WTC11 (cell line): ENCODE results near the gene DDI2. TPM values are rescaled to one million over a fixed set of nuclear protein-coding genes. Genes with fewer than 3 reads are reported as not detected.

Source experiments
- ATAC-seq: fragments of 200-7000 bp; cut with Tn5 transposase; 2 replicates; pipeline ENCODE4 v1.10.0; 2021; ENCODE audit warnings: mild to moderate bottlenecking, moderate library complexity
- CTCF ChIA-PET: fragments of 300-600 bp; sonication (Branson Sonifier 250); formaldehyde crosslinking; loops from one replicate; lab custom pipeline; 2021; ENCODE audit warnings: antibody characterized with exemption; lab: Charles Lee
- POLR2A ChIA-PET: fragments of 350-600 bp; sonication (Branson Sonifier 250); formaldehyde crosslinking; loops from one replicate; lab custom pipeline; 2021; ENCODE audit warnings: antibody characterized with exemption; lab: Charles Lee
- DNase-seq: peaks from one replicate; pipeline ENCODE4 v3.0.0; 2021; ENCODE audit warnings: low spot score
- H3K27ac Mint-ChIP-seq: 2 replicates; pipeline ENCODE4 v1.8.0; 2021; ENCODE audit warnings: mixed read lengths
- H3K27me3 Mint-ChIP-seq: 2 replicates; pipeline ENCODE4 v1.8.0; 2021; ENCODE audit warnings: low read depth, mild to moderate bottlenecking, moderate library complexity, mixed read lengths
- H3K36me3 Mint-ChIP-seq: 2 replicates; pipeline ENCODE4 v1.8.0; 2021; ENCODE audit warnings: mixed read lengths
- H3K4me1 Mint-ChIP-seq: 2 replicates; pipeline ENCODE4 v1.8.0; 2022; ENCODE audit warnings: mixed read lengths
- H3K4me3 Mint-ChIP-seq: 2 replicates; pipeline ENCODE4 v1.8.0; 2021; ENCODE audit warnings: mild to moderate bottlenecking, moderate library complexity, mixed read lengths
- H3K9me3 Mint-ChIP-seq: 2 replicates; pipeline ENCODE4 v1.8.0; 2021; ENCODE audit warnings: mixed read lengths
- AR ChIP-seq: fragments of 250-450 bp; sonication (Bioruptor Pico); IDR thresholded peaks from 2 replicates; pipeline ENCODE4 v1.9.0; 2021; ENCODE audit warnings: mild to moderate bottlenecking
- E2F5 ChIP-seq: sonication (generic); formaldehyde crosslinking; IDR thresholded peaks from 2 replicates; pipeline ENCODE4 v1.8.1; 2022; ENCODE audit warnings: mild to moderate bottlenecking, moderate library complexity, missing genetic modification reagents
- FOXP1 ChIP-seq: sonication (generic); formaldehyde crosslinking; IDR thresholded peaks from 2 replicates; pipeline ENCODE4 v1.8.0; 2022; ENCODE audit warnings: missing genetic modification reagents, mild to moderate bottlenecking, moderate library complexity, borderline replicate concordance
- IRF2 ChIP-seq: sonication (generic); formaldehyde crosslinking; IDR thresholded peaks from 2 replicates; pipeline ENCODE4 v1.8.0; 2022; ENCODE audit warnings: low read depth, missing genetic modification reagents, borderline replicate concordance
- KAT7 ChIP-seq: sonication (generic); formaldehyde crosslinking; IDR thresholded peaks from 2 replicates; pipeline ENCODE4 v1.8.1; 2023; ENCODE audit warnings: missing genetic modification reagents, mild to moderate bottlenecking, borderline replicate concordance
- MXD4 ChIP-seq: fragments of 250-450 bp; sonication (Bioruptor Pico); IDR thresholded peaks from 2 replicates; pipeline ENCODE4 v1.8.0; 2021; ENCODE audit warnings: mild to moderate bottlenecking, moderate library complexity, borderline replicate concordance
- RORB ChIP-seq: fragments of 250-450 bp; sonication (Bioruptor Pico); IDR thresholded peaks from 2 replicates; pipeline ENCODE4 v1.9.0; 2021; ENCODE audit warnings: mild to moderate bottlenecking
- USF2 ChIP-seq: sonication (generic); formaldehyde crosslinking; IDR thresholded peaks from 2 replicates; pipeline ENCODE4 v1.8.1; 2023; ENCODE audit warnings: mild to moderate bottlenecking, missing genetic modification reagents, moderate library complexity
- ZNF219 ChIP-seq: sonication (generic); formaldehyde crosslinking; IDR thresholded peaks from 2 replicates; pipeline ENCODE4 v1.8.0; 2023; ENCODE audit warnings: missing genetic modification reagents, mild to moderate bottlenecking, borderline replicate concordance
- total RNA-seq: library from RNA; stranded (reverse); gene quantifications from 3 replicates; pipeline ENCODE4 v1.2.3, GENCODE V29; 2021
- TF ChIP-seq, protein P1 (sequence below): sonication (generic); formaldehyde crosslinking; IDR thresholded peaks from 2 replicates; pipeline ENCODE4 v1.8.1; 2022; ENCODE audit warnings: missing genetic modification reagents, borderline replicate concordance
- TF ChIP-seq, protein P2 (sequence below): sonication (generic); formaldehyde crosslinking; IDR thresholded peaks from 2 replicates; pipeline ENCODE4 v1.8.1; 2023; ENCODE audit warnings: mild to moderate bottlenecking, missing genetic modification reagents
- TF ChIP-seq, protein P3 (sequence below): fragments of 250-450 bp; sonication (Bioruptor Pico); IDR thresholded peaks from 2 replicates; pipeline ENCODE4 v1.9.0; 2021; ENCODE audit warnings: moderate library complexity, mild to moderate bottlenecking, inconsistent platforms, borderline replicate concordance
- TF ChIP-seq, protein P4 (sequence below): sonication (generic); formaldehyde crosslinking; IDR thresholded peaks from 2 replicates; pipeline ENCODE4 v1.8.1; 2023; ENCODE audit warnings: mild to moderate bottlenecking, missing genetic modification reagents

DDI2 gene
- total RNA-seq, 1 experiment from 2014 or later: 34.2 TPM

- Mint-ChIP-seq H3K4me1 (no peaks in the 10 kb centered on the region), H3K4me3 (no peak overlapping the region), H3K27ac (no peak overlapping the region), H3K27me3 (no peaks in the 10 kb centered on the region), H3K36me3 (peaks cover 79% of the 10 kb centered on the region), H3K9me3 (no peaks in the 10 kb centered on the region)
- CTCF ChIA-PET: no interaction called here
- TF ChIP-seq, protein P1, sequence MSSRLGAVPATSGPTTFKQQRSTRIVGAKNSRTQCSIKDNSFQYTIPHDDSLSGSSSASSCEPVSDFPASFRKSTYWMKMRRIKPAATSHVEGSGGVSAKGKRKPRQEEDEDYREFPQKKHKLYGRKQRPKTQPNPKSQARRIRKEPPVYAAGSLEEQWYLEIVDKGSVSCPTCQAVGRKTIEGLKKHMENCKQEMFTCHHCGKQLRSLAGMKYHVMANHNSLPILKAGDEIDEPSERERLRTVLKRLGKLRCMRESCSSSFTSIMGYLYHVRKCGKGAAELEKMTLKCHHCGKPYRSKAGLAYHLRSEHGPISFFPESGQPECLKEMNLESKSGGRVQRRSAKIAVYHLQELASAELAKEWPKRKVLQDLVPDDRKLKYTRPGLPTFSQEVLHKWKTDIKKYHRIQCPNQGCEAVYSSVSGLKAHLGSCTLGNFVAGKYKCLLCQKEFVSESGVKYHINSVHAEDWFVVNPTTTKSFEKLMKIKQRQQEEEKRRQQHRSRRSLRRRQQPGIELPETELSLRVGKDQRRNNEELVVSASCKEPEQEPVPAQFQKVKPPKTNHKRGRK (CRISPR knock-in tag): no peak
- TF ChIP-seq USF2 (CRISPR knock-in tag) (no peak), ZNF219 (CRISPR knock-in tag) (no peak), E2F5 (CRISPR knock-in tag) (no peak), RORB (CRISPR knock-in tag) (no peak)
- TF ChIP-seq, protein P2, sequence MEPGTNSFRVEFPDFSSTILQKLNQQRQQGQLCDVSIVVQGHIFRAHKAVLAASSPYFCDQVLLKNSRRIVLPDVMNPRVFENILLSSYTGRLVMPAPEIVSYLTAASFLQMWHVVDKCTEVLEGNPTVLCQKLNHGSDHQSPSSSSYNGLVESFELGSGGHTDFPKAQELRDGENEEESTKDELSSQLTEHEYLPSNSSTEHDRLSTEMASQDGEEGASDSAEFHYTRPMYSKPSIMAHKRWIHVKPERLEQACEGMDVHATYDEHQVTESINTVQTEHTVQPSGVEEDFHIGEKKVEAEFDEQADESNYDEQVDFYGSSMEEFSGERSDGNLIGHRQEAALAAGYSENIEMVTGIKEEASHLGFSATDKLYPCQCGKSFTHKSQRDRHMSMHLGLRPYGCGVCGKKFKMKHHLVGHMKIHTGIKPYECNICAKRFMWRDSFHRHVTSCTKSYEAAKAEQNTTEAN (CRISPR knock-in tag): no peak
- DNase-seq (no peak), ATAC-seq (no peak)
- POLR2A ChIA-PET: interaction anchor here (0.6 kb wide), 1 partner anchor 25 kb away, joined by 3 read pairs; no protein-coding TSS in a partner anchor
These were observed 22.0 kb downstream of the DDI2 start for GRCh38 chr1:15639262-15639661.

DNA sequence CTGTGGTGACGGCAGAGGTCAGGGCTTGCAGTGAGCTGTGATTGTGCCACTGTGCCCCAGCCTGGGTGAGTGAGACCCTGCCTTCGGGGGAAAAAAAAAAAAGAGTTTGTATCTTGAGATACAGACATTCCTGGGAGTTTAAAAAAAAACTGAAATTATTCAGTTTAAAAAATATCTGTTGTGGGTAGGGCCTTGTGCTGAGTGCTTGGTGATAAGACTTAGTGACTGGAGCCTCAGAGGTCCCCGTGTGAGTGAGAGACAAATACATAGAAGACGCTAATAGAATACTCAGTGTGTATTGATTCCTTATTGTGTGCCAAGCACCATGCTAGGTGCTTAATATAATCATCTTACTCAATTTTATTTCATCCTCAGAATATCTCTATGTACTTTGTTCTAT lies 22.7 kb downstream of the DDI2 start:
- CTCF ChIA-PET: no interaction called here
- TF ChIP-seq, protein P3, sequence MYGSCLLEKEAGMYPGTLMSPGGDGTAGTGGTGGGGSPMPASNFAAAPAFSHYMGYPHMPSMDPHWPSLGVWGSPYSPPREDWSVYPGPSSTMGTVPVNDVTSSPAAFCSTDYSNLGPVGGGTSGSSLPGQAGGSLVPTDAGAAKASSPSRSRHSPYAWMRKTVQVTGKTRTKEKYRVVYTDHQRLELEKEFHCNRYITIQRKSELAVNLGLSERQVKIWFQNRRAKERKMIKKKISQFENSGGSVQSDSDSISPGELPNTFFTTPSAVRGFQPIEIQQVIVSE (CRISPR knock-in tag): no peak
- TF ChIP-seq RORB (CRISPR knock-in tag): no peak
- no peak for TF ChIP-seq MXD4
- TF ChIP-seq, protein P4, sequence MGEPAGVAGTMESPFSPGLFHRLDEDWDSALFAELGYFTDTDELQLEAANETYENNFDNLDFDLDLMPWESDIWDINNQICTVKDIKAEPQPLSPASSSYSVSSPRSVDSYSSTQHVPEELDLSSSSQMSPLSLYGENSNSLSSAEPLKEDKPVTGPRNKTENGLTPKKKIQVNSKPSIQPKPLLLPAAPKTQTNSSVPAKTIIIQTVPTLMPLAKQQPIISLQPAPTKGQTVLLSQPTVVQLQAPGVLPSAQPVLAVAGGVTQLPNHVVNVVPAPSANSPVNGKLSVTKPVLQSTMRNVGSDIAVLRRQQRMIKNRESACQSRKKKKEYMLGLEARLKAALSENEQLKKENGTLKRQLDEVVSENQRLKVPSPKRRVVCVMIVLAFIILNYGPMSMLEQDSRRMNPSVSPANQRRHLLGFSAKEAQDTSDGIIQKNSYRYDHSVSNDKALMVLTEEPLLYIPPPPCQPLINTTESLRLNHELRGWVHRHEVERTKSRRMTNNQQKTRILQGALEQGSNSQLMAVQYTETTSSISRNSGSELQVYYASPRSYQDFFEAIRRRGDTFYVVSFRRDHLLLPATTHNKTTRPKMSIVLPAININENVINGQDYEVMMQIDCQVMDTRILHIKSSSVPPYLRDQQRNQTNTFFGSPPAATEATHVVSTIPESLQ (CRISPR knock-in tag): no peak
- no peak for TF ChIP-seq AR (CRISPR knock-in tag)
- TF ChIP-seq IRF2 (CRISPR knock-in tag): no peak
- no peak for TF ChIP-seq FOXP1 (CRISPR knock-in tag)
- TF ChIP-seq KAT7 (CRISPR knock-in tag): no peak
- POLR2A ChIA-PET: no interaction called here
- H3K36me3 Mint-ChIP-seq: peaks cover 78% of the 10 kb centered on the region
- H3K9me3 Mint-ChIP-seq: no peaks in the 10 kb centered on the region
- no peaks in the 10 kb centered on the region for H3K27me3 Mint-ChIP-seq
- H3K4me1 Mint-ChIP-seq: no peaks in the 10 kb centered on the region
- DNase-seq (no peak), ATAC-seq (no peak)
- H3K27ac Mint-ChIP-seq: no peak overlapping the region
- no peak overlapping the region for H3K4me3 Mint-ChIP-seq
